ENCODE results near the gene ZBTB16.

ZBTB16 gene

DNA sequence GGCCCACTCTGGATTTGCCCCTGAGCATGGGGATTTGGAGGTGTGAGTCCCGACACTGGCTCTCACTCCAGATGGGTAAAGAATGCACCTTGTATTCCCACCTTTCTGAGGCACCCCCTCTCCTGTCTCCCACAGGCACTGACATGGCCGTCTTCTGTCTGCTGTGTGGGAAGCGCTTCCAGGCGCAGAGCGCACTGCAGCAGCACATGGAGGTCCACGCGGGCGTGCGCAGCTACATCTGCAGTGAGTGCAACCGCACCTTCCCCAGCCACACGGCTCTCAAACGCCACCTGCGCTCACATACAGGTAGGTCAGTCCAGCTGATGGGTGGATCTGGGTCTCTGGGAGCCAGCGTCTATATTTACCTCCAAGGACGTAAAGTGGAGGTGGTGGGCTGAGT, 182.5 kb downstream of the ZBTB16 start:
- in situ Hi-C loops (cut with MboI; ENCODE audit: low pct_unique_long_range_greater_than_20kb, low sequenced_read_pairs, unreplicated experiment) = no loop called here
- DNase-seq (ENCODE audit: low spot score) = no peak
- TF ChIP-seq, protein P1, sequence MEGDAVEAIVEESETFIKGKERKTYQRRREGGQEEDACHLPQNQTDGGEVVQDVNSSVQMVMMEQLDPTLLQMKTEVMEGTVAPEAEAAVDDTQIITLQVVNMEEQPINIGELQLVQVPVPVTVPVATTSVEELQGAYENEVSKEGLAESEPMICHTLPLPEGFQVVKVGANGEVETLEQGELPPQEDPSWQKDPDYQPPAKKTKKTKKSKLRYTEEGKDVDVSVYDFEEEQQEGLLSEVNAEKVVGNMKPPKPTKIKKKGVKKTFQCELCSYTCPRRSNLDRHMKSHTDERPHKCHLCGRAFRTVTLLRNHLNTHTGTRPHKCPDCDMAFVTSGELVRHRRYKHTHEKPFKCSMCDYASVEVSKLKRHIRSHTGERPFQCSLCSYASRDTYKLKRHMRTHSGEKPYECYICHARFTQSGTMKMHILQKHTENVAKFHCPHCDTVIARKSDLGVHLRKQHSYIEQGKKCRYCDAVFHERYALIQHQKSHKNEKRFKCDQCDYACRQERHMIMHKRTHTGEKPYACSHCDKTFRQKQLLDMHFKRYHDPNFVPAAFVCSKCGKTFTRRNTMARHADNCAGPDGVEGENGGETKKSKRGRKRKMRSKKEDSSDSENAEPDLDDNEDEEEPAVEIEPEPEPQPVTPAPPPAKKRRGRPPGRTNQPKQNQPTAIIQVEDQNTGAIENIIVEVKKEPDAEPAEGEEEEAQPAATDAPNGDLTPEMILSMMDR (IDR thresholded peaks at IDR 0.05; ENCODE audit: extremely low read depth, insufficient read depth, missing control alignments) = no peak

- DNase-seq (ENCODE audit: low spot score) = no peak
- TF ChIP-seq, protein P1 (IDR thresholded peaks at IDR 0.05; ENCODE audit: extremely low read depth, insufficient read depth, missing control alignments) = no peak
- in situ Hi-C loops (cut with MboI; ENCODE audit: low pct_unique_long_range_greater_than_20kb, low sequenced_read_pairs, unreplicated experiment) = no loop called here
Measured at GRCh38 chr11:114243461-114244372, 184.2 kb downstream of the ZBTB16 start.

GRCh38 chr11:114244726-114245394, 185.3 kb downstream of the ZBTB16 start:
- in situ Hi-C loops (cut with MboI; ENCODE audit: low pct_unique_long_range_greater_than_20kb, low sequenced_read_pairs, unreplicated experiment) = no loop called here
- DNase-seq (ENCODE audit: low spot score) = no peak
- TF ChIP-seq, protein P1 (IDR thresholded peaks at IDR 0.05; ENCODE audit: extremely low read depth, insufficient read depth, missing control alignments) = no peak

- TF ChIP-seq, protein P1 (IDR thresholded peaks at IDR 0.05; ENCODE audit: extremely low read depth, insufficient read depth, missing control alignments) = no peak
- no peak for DNase-seq (ENCODE audit: low spot score)
- in situ Hi-C loops (cut with MboI; ENCODE audit: low pct_unique_long_range_greater_than_20kb, low sequenced_read_pairs, unreplicated experiment) = no loop called here
Measured at GRCh38 chr11:114246321-114247069, 187.0 kb downstream of the ZBTB16 start.

- no peak for DNase-seq (ENCODE audit: low spot score)
- TF ChIP-seq, protein P1 (IDR thresholded peaks at IDR 0.05; ENCODE audit: extremely low read depth, insufficient read depth, missing control alignments) = no peak
- in situ Hi-C loops (cut with MboI; ENCODE audit: low pct_unique_long_range_greater_than_20kb, low sequenced_read_pairs, unreplicated experiment) = no loop called here
Measured at GRCh38 chr11:114247070-114247789, 187.7 kb downstream of the ZBTB16 start.

GRCh38 chr11:114250180-114250579, 190.7 kb downstream of the ZBTB16 start:
- no peak for DNase-seq (ENCODE audit: low spot score)
- TF ChIP-seq, protein P1 (IDR thresholded peaks at IDR 0.05; ENCODE audit: extremely low read depth, insufficient read depth, missing control alignments) = no peak
- in situ Hi-C loops (cut with MboI; ENCODE audit: low pct_unique_long_range_greater_than_20kb, low sequenced_read_pairs, unreplicated experiment) = loop anchor here (25.0 kb wide), 2 partner anchors 363 to 438 kb away; partner anchors contain the start of gene USP28
